GM18867 (cell line): ENCODE data around the gene CKAP5.

ENCODE experiments used
- ATAC-seq: cut with Tn5 transposase; IDR thresholded peaks from one replicate; pipeline ENCODE4 v1.9.1; 2021; ENCODE audit warnings: mild to moderate bottlenecking, moderate library complexity; ENCODE audit not compliant: unreplicated experiment

The CKAP5 gene

GRCh38 chr11:46776878-46777277, 69.2 kb downstream of the CKAP5 start:
- no peak for ATAC-seq

DNA sequence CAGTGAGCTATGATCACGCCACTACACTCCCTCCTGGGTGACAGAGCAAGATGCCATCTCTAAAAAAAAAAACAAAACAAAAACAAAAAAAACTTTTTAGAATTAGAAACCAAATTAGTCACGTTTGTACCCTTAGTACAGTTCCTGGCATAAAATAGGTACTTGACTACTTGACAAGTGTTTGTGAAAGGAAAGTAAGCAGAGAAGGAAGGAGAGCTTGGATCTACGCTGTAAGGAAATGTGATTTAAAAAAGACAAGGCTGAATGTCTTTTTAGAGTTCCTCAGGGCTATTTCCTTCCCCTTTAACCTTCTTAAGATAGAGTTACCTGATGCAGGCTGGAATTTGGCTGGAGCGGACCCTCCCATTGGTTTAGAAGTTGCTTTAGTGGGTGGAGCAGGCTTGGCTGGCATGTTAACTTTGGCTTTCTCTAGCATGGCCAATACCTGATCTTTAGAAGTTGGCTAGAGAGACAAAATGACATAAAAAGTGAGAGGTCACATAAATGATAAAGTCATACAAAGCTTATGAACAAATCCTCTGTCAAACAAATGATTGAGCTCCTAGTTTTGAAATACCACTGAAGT, 76.4 kb downstream of the CKAP5 start:
- no peak for ATAC-seq

DNA sequence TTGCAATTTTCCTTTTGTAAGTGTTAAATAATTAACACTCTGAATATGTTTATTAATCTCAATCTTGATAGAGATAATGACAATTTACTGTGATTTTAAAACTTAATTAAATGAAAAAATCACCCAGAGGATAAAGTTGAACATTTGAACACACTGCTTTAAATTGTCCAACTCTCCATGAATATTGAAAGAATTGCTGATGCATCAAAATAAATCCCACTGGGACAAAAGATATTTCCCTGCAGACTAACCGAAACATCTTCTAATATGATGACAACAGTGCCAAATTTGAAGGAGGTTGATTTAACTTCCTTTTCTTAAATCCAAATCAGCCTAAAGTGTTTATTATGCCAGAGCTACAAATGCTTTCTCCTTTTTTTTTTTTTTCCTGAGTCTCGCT, 79.4 kb downstream of the CKAP5 start:
- no peak for ATAC-seq

- ATAC-seq: no peak
Observed at GRCh38 chr11:46762248-46762647, 83.8 kb downstream of the CKAP5 start.

DNA sequence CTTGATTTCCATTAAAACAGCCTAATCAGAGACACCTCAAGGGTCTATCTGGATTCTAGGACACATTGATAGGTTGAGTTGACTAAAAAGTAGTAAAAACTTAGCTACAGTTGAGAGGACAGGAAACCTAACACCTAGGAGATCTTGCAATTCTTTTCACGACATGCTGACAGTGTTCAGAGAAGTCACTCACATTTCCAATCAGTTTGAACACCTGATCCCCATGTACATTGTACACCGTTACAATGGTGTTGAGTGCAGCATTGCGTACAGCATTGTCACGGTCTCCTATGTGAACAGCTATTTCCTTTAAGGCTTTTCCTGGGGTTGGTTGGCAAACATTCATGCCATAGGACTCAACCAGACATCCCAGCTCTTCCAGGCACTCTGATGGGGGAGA, 84.3 kb downstream of the CKAP5 start:
- no peak for ATAC-seq

GRCh38 chr11:46760429-46761128, 85.5 kb downstream of the CKAP5 start:
- no peak for ATAC-seq

GRCh38 chr11:46759196-46759595, 86.9 kb downstream of the CKAP5 start:
- no peak for ATAC-seq

- ATAC-seq: no peak
Observed at GRCh38 chr11:46755962-46756361, 90.1 kb downstream of the CKAP5 start.

DNA sequence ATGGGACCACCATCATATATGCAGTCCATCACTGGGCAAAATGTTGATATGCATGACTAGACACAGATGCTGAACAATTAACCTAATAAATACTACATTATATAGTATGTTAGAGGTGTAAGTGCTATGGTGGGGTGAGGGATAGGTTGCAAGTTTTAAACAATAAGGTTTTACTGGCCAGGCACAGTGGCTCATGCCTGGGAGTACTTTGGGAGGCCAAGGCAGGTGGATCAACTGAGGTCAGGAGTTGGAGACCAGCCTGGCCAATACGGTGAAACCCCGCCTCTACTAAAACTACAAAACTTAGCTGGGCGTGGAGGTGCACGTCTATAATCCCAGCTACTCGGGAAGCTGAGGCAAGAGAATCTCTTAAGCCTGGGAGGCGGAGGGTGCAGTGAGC, 98.9 kb downstream of the CKAP5 start:
- ATAC-seq: no peak

DNA sequence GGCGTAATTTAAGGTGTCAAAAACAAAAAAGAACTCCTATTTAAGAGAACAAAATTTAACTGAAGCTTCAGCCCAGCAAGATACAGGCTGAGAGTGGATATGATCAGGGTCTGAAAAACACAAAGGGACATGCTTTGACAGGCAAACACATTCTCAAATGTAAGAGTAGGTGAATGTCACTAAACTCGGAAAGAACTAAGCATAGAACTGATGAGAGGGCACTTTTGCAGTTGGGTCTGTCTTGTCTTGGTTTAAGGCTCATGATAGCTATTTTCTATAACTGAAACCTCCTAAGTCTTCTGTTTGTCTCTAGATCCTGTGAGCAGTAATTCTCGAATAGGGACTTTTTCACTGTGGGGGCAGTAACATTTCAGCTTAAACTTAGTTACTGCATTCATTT, 100.1 kb downstream of the CKAP5 start:
- no peak for ATAC-seq

DNA sequence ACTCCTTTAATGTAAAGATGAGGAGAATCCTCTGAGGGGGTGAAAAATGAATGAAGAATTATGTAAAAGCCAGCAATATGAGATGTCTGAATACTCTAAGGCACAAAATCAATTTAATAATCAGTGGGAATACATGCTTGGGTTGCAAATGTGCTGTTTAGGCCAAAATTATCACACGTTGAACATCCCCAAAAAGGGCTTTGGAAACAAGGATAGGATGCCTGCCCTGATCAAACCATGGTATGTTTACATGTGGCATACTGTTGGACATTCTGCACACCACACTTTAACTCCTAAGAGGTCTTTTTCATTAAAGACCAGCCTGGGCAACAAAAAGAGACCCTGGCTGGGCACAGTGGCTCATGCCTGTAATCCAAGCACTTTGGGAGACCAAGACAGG, 100.8 kb downstream of the CKAP5 start:
- no peak for ATAC-seq

- ATAC-seq: no peak
Observed at GRCh38 chr11:46743693-46744339, 102.3 kb downstream of the CKAP5 start.

DNA sequence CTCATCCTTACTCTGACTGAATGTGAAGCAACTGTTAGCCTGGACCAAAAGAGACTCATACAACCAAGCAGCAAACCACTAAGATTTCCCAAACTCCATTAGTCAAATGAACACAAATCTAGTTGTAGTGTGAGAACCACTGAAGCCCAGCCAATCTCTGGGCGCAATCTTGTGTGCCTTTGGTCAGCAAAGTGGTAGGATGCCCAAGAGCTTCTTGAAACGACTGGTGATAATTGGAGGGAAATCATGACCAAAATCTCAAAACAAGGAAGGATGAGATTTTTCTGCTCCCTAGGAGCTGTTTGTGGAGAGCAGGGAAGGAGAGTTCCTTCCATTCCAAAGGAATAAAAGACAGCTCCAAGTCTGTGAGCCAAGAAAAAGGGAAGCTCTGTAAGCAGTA, 103.0 kb downstream of the CKAP5 start:
- ATAC-seq: no peak

GRCh38 chr11:46741600-46742484, 104.2 kb downstream of the CKAP5 start:
- ATAC-seq: no peak

GRCh38 chr11:46738887-46739286, 107.2 kb downstream of the CKAP5 start:
- ATAC-seq: no peak

- ATAC-seq: no peak
Observed at GRCh38 chr11:46737699-46738098, 108.4 kb downstream of the CKAP5 start.

- no peak for ATAC-seq
Observed at GRCh38 chr11:46736615-46737014, 109.5 kb downstream of the CKAP5 start.

GRCh38 chr11:46736146-46736545, 109.9 kb downstream of the CKAP5 start:
- no peak for ATAC-seq

DNA sequence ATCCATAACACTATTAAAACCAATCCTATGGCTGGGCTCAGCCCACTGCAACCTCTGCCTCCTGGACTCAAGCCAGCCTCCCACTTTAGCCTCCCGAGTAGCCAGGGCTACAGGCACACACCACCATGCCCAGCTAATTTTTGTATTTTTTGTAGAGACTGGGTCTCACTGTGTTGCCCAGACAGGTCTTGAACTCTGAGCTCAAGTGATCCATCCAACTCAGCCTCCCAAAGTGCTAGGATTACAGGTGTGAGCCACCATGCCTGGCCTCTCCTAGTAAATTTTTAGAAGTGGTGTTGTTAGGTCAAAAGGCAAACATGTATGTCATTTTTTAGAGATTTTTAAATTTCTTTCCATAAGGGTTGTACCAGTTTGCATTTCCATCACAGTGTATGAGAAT, 112.8 kb downstream of the CKAP5 start:
- no peak for ATAC-seq

- no peak for ATAC-seq
Observed at GRCh38 chr11:46731545-46731944, 114.5 kb downstream of the CKAP5 start.
